ENCODE data around the gene SCARF1.
A peak's percentile ranks its signal among the peaks of the same experiment; 100 is the strongest.

The SCARF1 gene

GRCh38 chr17:1643999-1644492 is 1.5 kb downstream of the SCARF1 start:
- Histone ChIP-seq H3F3A (ENCODE audit: insufficient read depth, low read length) (no peaks in the 10 kb centered on the region), H3K27ac (ENCODE audit: low read depth, low read length, poor library complexity, severe bottlenecking) (no peak overlapping the region), H2AFZ (ENCODE audit: low read length) (no peak overlapping the region), H3K27me3 (ENCODE audit: insufficient read depth, low read length) (no peaks in the 10 kb centered on the region), H3K4me2 (ENCODE audit: low read length) (peak overlapping the region; percentile 85), H3K79me2 (ENCODE audit: insufficient read depth, low read length) (no peaks in the 10 kb centered on the region), H3K9me3 (ENCODE audit: low read length) (no peaks in the 10 kb centered on the region), H3K9ac (ENCODE audit: low read length) (peak overlapping the region; percentile 58), H3K4me3 (ENCODE audit: low read depth, low read length, poor library complexity, severe bottlenecking) (peak overlapping the region; percentile 65), H3K4me1 (ENCODE audit: insufficient read depth, low read length, severe bottlenecking) (peaks cover 19% of the 10 kb centered on the region), H3K36me3 (ENCODE audit: insufficient read depth, low read length) (no peaks in the 10 kb centered on the region; the same call in 1 of the 2 replicates), H3K9me2 (ENCODE audit: low read depth, low read length) (no peaks in the 10 kb centered on the region), H4K20me1 (ENCODE audit: insufficient read depth, low read length) (no peaks in the 10 kb centered on the region)
- no peak for TF ChIP-seq EZH2 (IDR thresholded peaks at IDR 0.05; ENCODE audit: borderline replicate concordance, low read length)
- TF ChIP-seq CTCF (IDR thresholded peaks at IDR 0.05; ENCODE audit: low read length): no peak

GRCh38 chr17:1643293-1643998 is 2.1 kb downstream of the SCARF1 start:
- Histone ChIP-seq H3K27me3 (ENCODE audit: insufficient read depth, low read length) (no peaks in the 10 kb centered on the region), H4K20me1 (ENCODE audit: insufficient read depth, low read length) (no peaks in the 10 kb centered on the region), H3K9me2 (ENCODE audit: low read depth, low read length) (no peaks in the 10 kb centered on the region), H2AFZ (ENCODE audit: low read length) (no peak overlapping the region), H3K27ac (ENCODE audit: low read depth, low read length, poor library complexity, severe bottlenecking) (no peak overlapping the region), H3K79me2 (ENCODE audit: insufficient read depth, low read length) (no peaks in the 10 kb centered on the region), H3K4me1 (ENCODE audit: insufficient read depth, low read length, severe bottlenecking) (peaks cover 16% of the 10 kb centered on the region), H3K4me3 (ENCODE audit: low read depth, low read length, poor library complexity, severe bottlenecking) (peak overlapping the region; percentile 65), H3K4me2 (ENCODE audit: low read length) (peak overlapping the region; percentile 85), H3K9ac (ENCODE audit: low read length) (peak overlapping the region; percentile 58), H3F3A (ENCODE audit: insufficient read depth, low read length) (no peaks in the 10 kb centered on the region), H3K36me3 (ENCODE audit: insufficient read depth, low read length) (no peaks in the 10 kb centered on the region; the same call in 1 of the 2 replicates), H3K9me3 (ENCODE audit: low read length) (no peaks in the 10 kb centered on the region)
- no peak for TF ChIP-seq EZH2 (IDR thresholded peaks at IDR 0.05; ENCODE audit: borderline replicate concordance, low read length)
- TF ChIP-seq CTCF (IDR thresholded peaks at IDR 0.05; ENCODE audit: low read length): peak; percentile 36; the same call in 1 of the 2 replicates

- TF ChIP-seq EZH2 (IDR thresholded peaks at IDR 0.05; ENCODE audit: borderline replicate concordance, low read length): no peak
- no peak for TF ChIP-seq CTCF (IDR thresholded peaks at IDR 0.05; ENCODE audit: low read length)
- no peaks in the 10 kb centered on the region for H3F3A ChIP-seq (ENCODE audit: insufficient read depth, low read length)
- no peaks in the 10 kb centered on the region; the same call in 1 of the 2 replicates for H3K36me3 ChIP-seq (ENCODE audit: insufficient read depth, low read length)
- no peaks in the 10 kb centered on the region for H3K9me3 ChIP-seq (ENCODE audit: low read length)
- peaks cover 12% of the 10 kb centered on the region for H3K4me1 ChIP-seq (ENCODE audit: insufficient read depth, low read length, severe bottlenecking)
- no peak overlapping the region for H3K4me2 ChIP-seq (ENCODE audit: low read length)
- no peaks in the 10 kb centered on the region for H4K20me1 ChIP-seq (ENCODE audit: insufficient read depth, low read length)
- no peak overlapping the region for H3K27ac ChIP-seq (ENCODE audit: low read depth, low read length, poor library complexity, severe bottlenecking)
- H3K4me3 ChIP-seq (ENCODE audit: low read depth, low read length, poor library complexity, severe bottlenecking): no peak overlapping the region
- no peaks in the 10 kb centered on the region for H3K79me2 ChIP-seq (ENCODE audit: insufficient read depth, low read length)
- peaks cover 4% of the 10 kb centered on the region; the same call in 1 of the 2 replicates for H3K27me3 ChIP-seq (ENCODE audit: insufficient read depth, low read length)
- no peak overlapping the region for H2AFZ ChIP-seq (ENCODE audit: low read length)
- no peaks in the 10 kb centered on the region for H3K9me2 ChIP-seq (ENCODE audit: low read depth, low read length)
- H3K9ac ChIP-seq (ENCODE audit: low read length): no peak overlapping the region
Observed at GRCh38 chr17:1641065-1641403, 4.5 kb downstream of the SCARF1 start.
